ENCODE data around the gene CAVIN2. TPM values are rescaled to one million over a fixed set of nuclear protein-coding genes. Genes with fewer than 3 reads are reported as not detected.

Gene CAVIN2
- polyA plus RNA-seq, 1 of the 3 experiments (the other 2 are of a cell fraction), result 1.5 TPM

- Histone ChIP-seq H3K9ac (no peak overlapping the region), H3K4me1 (ENCODE audit: control insufficient read depth in 1 of 2, insufficient read depth in 2 of 2, low read depth in 1 of 2, low read length in 1 of 2) (no peaks in the 10 kb centered on the region), H3F3A (replicated peaks; ENCODE audit: insufficient read depth) (no peaks in the 10 kb centered on the region), H4K20me1 (ENCODE audit: insufficient read depth) (no peaks in the 10 kb centered on the region), H2AFZ (ENCODE audit: low read depth) (no peak overlapping the region), H3K9me3 (no peaks in the 10 kb centered on the region), H3K9me2 (no peaks in the 10 kb centered on the region), H3K27ac (ENCODE audit: low read depth in 2 of 2, low read length in 1 of 2) (no peak overlapping the region), H3K79me2 (ENCODE audit: insufficient read depth) (no peaks in the 10 kb centered on the region), H3K27me3 (ENCODE audit: insufficient read depth) (no peaks in the 10 kb centered on the region), H3K4me3 (ENCODE audit: low read depth in 2 of 2, low read length in 1 of 2) (no peak overlapping the region), H3K4me2 (no peak overlapping the region), H3K36me3 (replicated peaks in 1 of 2; ENCODE audit: control insufficient read depth in 1 of 2, insufficient read depth in 2 of 2, low read length in 1 of 2) (no peaks in the 10 kb centered on the region)
- ChIA-PET CTCF (interaction anchor here (17.0 kb wide), 1 partner anchor 355 kb away, joined by 306 read pairs; no protein-coding TSS in a partner anchor), POLR2A (no interaction called here)
- no peak for DNase-seq
- TF ChIP-seq PBX3 (IDR thresholded peaks at IDR 0.05) (no peak), MAX (IDR thresholded peaks at IDR 0.05; ENCODE audit: low read depth) (no peak), MEF2A (IDR thresholded peaks at IDR 0.05; ENCODE audit: borderline replicate concordance, low read depth) (no peak), RAD21 (IDR thresholded peaks at IDR 0.05; ENCODE audit: low read length) (no peak), CHD2 (IDR thresholded peaks at IDR 0.05; ENCODE audit: low read length, partially characterized antibody) (no peak), POLR2AphosphoS5 (IDR thresholded peaks at IDR 0.05; ENCODE audit: low read depth, low read length) (no peak), FOSL2 (IDR thresholded peaks at IDR 0.05; ENCODE audit: borderline replicate concordance, low read depth) (no peak), TCF12 (IDR thresholded peaks at IDR 0.05) (no peak), EP300 (IDR thresholded peaks at IDR 0.05; ENCODE audit: borderline replicate concordance in 1 of 2, low read depth in 1 of 2, low read length in 1 of 2) (no peak), IRF3 (IDR thresholded peaks at IDR 0.05; ENCODE audit: low read depth, low read length) (no peak), CTCF (IDR thresholded peaks at IDR 0.05) (no peak), USF2 (IDR thresholded peaks at IDR 0.05; ENCODE audit: borderline replicate concordance, low read depth, low read length) (no peak), NFIC (IDR thresholded peaks at IDR 0.05; ENCODE audit: borderline replicate concordance) (no peak), USF1 (IDR thresholded peaks at IDR 0.05; ENCODE audit: borderline replicate concordance, low read depth) (no peak), SMC3 (IDR thresholded peaks at IDR 0.05; ENCODE audit: low read depth, low read length) (no peak), YY1 (IDR thresholded peaks at IDR 0.05; ENCODE audit: low read depth) (no peak), SIN3A (IDR thresholded peaks at IDR 0.05; ENCODE audit: borderline replicate concordance, low read depth, low read length) (no peak), RXRA (IDR thresholded peaks at IDR 0.05; ENCODE audit: borderline replicate concordance, low read depth) (no peak)
- 100% methylated on average over 1 of the region's 1 CpG for WGBS (ENCODE audit: low lambda C conversion rate)
Measured at GRCh38 chr2:191806396-191806795, 40.5 kb downstream of the CAVIN2 start.

Data from SK-N-SH (cell line).